ENCODE measurements around the gene PKN1. TPM values are rescaled to one million over a fixed set of nuclear protein-coding genes. Genes with fewer than 3 reads are reported as not detected.
A peak's percentile ranks its signal among the peaks of the same experiment; 100 is the strongest.
"Not testable (repeated sequence)": the region's sequence is repeated elsewhere in the genome, so short reads cannot be mapped to it uniquely, and the experiment has no call there.

Gene PKN1
- total and polyA plus RNA-seq, 7 experiments from 2014 or later, result 47.2 to 211 (median 198) TPM

DNA sequence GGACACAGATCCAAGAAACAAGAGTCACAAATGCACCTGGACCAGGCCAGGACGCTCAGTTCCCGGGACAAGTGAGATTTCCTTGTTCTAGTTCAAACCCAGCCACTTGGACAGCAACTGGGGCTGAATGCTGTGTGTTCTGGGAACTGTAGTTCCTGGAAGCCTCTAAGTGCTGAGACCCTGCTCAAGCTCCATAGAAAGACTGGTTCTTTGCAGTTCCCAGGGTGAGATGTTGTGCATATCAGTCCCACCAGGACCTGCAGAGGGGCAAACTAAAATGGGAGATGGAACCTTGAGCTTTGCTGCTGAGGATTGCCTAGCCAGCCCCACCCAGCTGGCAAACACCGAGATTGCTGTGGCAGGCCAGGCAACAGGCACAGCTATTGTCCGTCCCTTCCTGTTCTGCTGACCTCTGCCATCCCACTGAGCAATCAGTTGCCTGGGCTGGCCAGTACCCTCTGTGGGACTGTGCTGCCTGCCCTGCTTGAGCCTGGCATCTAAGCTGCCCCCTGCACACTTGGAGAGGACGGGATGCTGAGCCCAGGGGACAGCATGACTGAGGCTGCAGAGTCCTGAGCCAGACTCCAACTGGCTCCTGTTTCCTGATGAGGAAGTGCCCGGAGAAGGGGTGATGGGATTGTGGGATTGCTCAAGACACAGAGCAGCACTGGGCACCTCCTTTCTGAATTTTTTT lies 64.3 kb downstream of the PKN1 start:
- DNase-seq (no peak), ATAC-seq (no peak)
- Histone ChIP-seq H3K27me3 (ENCODE audit: control insufficient read depth in 2 of 2, insufficient read depth in 2 of 2, low read length in 2 of 2) (no peaks in the 10 kb centered on the region), H3K36me3 (ENCODE audit: control insufficient read depth in 2 of 3, insufficient read depth in 3 of 3, low read length in 3 of 3) (no peaks in the 10 kb centered on the region), H3K4me3 (ENCODE audit: low read length) (no peak overlapping the region), H3K4me1 (ENCODE audit: control insufficient read depth in 2 of 2, insufficient read depth in 2 of 2, low read length in 2 of 2) (peaks cover 12 to 14% of the 10 kb centered on the region in 2 donors), H3K27ac (ENCODE audit: low read depth, low read length) (no peak overlapping the region), H3K9me3 (ENCODE audit: control insufficient read depth in 2 of 3, low read length in 3 of 3) (no peaks in the 10 kb centered on the region)
- H3K27ac Mint-ChIP-seq, result peak overlapping the region in 6 of 9 donors; percentile 18 to 92 (median 85)
- no peaks in the 10 kb centered on the region for H3K27me3 Mint-ChIP-seq
- POLR2A ChIA-PET, result interaction anchor here (0.6 to 34.0 kb wide), 3 partner anchors 8 to 79 kb away, joined by 3 to 1101 read pairs (median 58); partner anchors contain the start of genes DNAJB1 and TECR
- H3K36me3 Mint-ChIP-seq, result peaks cover 0 to 8% (median 4%) of the 10 kb centered on the region in 5 donors
- CTCF ChIA-PET, result interaction anchor here (0.6 to 3.2 kb wide), 4 partner anchors 10 to 74 kb away, joined by 3 to 16 read pairs (median 4); partner anchors contain the start of gene NDUFB7
- H3K9me3 Mint-ChIP-seq, result no peaks in the 10 kb centered on the region
- peaks cover 5 to 35% (median 31%) of the 10 kb centered on the region in 7 donors for H3K4me1 Mint-ChIP-seq
- intact Hi-C loops (cut with micrococcal nuclease), result no loop called here
- H3K4me3 Mint-ChIP-seq, result peak overlapping the region; percentile 47 to 90 (median 84)

DNA sequence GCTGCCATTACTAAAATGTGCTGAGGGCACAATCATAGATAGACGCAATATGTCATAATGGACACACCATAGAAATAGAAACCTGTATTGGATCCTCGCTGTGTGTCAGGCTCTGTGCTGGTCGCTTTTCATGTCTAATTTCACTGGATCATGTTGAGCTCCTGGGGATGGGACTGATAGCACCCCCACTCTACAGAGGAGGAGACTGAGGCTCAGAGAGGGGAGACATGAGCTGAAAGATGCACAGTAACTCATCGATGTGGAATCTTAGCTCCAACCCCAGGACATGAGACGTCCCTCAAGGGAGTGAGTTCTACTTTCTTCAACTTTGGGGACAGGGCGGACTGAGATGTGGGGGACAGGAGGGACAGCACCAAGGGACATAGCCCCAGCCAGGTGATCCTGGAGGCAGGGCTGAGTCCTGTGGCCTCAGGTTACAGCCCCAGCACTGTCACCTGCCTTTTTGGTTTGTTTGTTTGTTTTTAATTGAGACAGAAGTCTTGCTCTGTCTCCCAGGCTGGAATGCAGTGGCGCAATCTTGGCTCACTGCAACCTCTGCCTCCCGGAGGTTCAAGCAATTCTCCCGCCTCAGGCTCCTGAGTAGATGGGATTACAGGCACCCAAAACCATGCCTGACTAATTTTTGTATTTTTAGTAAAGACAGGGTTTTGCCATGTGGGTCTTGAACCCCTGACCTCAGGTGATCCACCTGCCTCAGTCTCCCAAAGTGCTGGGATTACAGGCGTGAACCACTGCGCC lies 69.4 kb downstream of the PKN1 start:
- intact Hi-C loops (cut with micrococcal nuclease), result no loop called here
- no peaks in the 10 kb centered on the region for H3K36me3 Mint-ChIP-seq
- Histone ChIP-seq H3K27me3 (ENCODE audit: control insufficient read depth in 2 of 2, insufficient read depth in 2 of 2, low read length in 2 of 2) (no peaks in the 10 kb centered on the region), H3K27ac (ENCODE audit: low read depth, low read length) (no peak overlapping the region), H3K4me1 (ENCODE audit: control insufficient read depth in 2 of 2, insufficient read depth in 2 of 2, low read length in 2 of 2) (peaks cover 24 to 29% of the 10 kb centered on the region in 2 donors), H3K4me3 (ENCODE audit: low read length) (no peak overlapping the region), H3K36me3 (ENCODE audit: control insufficient read depth in 2 of 3, insufficient read depth in 3 of 3, low read length in 3 of 3) (no peaks in the 10 kb centered on the region), H3K9me3 (ENCODE audit: control insufficient read depth in 2 of 3, low read length in 3 of 3) (no peaks in the 10 kb centered on the region)
- DNase-seq (no peak), ATAC-seq (no peak)
- peaks cover 30 to 52% (median 45%) of the 10 kb centered on the region in 7 donors for H3K4me1 Mint-ChIP-seq
- CTCF ChIA-PET, result interaction anchor here (0.7 to 1.1 kb wide), 4 partner anchors 17 to 54 kb away, joined by 3 to 4 read pairs (median 3); partner anchors contain the start of gene PTGER1
- H3K9me3 Mint-ChIP-seq, result peaks cover 0 to under 1% (median 0%) of the 10 kb centered on the region in 11 donors
- H3K27me3 Mint-ChIP-seq, result peaks cover 0 to 7% (median 0%) of the 10 kb centered on the region in 5 donors
- H3K27ac Mint-ChIP-seq, result peak overlapping the region in 3 of 9 donors; percentile 69 to 97 (median 92)
- POLR2A ChIA-PET, result interaction anchor here (0.9 to 34.0 kb wide), 2 partner anchors 23 to 29 kb away, joined by 3 to 1101 read pairs; partner anchors contain the start of genes DNAJB1 and TECR
- peak overlapping the region in 1 of 10 donors; percentile 5 for H3K4me3 Mint-ChIP-seq

DNA sequence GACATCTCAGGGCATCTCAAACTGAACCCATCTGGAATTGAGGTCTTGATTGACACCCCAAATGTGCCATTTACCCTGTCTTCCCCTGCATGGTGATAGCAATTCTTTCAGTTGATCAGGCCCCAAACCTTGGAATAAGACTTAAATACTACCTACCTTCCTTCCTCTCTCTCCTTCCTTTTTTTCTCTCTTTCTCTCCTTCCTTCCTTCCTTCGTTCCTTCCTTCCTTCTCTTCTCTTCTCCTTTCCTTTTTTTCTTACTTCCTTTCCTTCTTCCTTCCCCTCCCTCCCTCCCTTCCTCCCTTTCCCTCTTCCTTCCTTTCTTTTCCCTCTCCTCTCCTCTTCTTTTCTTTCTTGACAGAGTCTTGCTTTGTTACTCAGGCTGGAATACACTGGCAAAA lies 70.2 kb downstream of the PKN1 start:
- H3K27me3 ChIP-seq (ENCODE audit: control insufficient read depth in 2 of 2, insufficient read depth in 2 of 2, low read length in 2 of 2), result no peaks in the 10 kb centered on the region
- no peaks in the 10 kb centered on the region for H3K36me3 ChIP-seq (ENCODE audit: control insufficient read depth in 2 of 3, insufficient read depth in 3 of 3, low read length in 3 of 3)
- Mint-ChIP-seq H3K27me3 (peaks cover 0 to 7% (median 0%) of the 10 kb centered on the region in 5 donors), H3K9me3 (peaks cover 0 to 2% (median 0%) of the 10 kb centered on the region in 11 donors), H3K4me1 (peaks cover 32 to 58% (median 53%) of the 10 kb centered on the region in 7 donors), H3K4me3 (no peak overlapping the region), H3K27ac (peak overlapping the region in 8 of 9 donors; percentile 43 to 97 (median 67)), H3K36me3 (no peaks in the 10 kb centered on the region)
- H3K4me3 ChIP-seq (ENCODE audit: low read length), result no peak overlapping the region
- ATAC-seq (no peak), DNase-seq (no peak)
- no peak overlapping the region for H3K27ac ChIP-seq (ENCODE audit: low read depth, low read length)
- peaks cover 29 to 37% of the 10 kb centered on the region in 2 donors for H3K4me1 ChIP-seq (ENCODE audit: control insufficient read depth in 2 of 2, insufficient read depth in 2 of 2, low read length in 2 of 2)
- ChIA-PET CTCF (interaction anchor here (0.7 to 2.1 kb wide), 3 partner anchors 8 to 408 kb away, joined by 3 to 8 read pairs (median 3); no protein-coding TSS in a partner anchor), POLR2A (interaction anchor here (0.8 to 34.0 kb wide), 6 partner anchors 7 to 60 kb away, joined by 3 to 1101 read pairs (median 16); partner anchors contain the start of genes DNAJB1, GIPC1 and TECR)
- intact Hi-C loops (cut with micrococcal nuclease), result no loop called here
- no peaks in the 10 kb centered on the region for H3K9me3 ChIP-seq (ENCODE audit: control insufficient read depth in 2 of 3, low read length in 3 of 3)

- H3K4me1 ChIP-seq (ENCODE audit: control insufficient read depth in 2 of 2, insufficient read depth in 2 of 2, low read length in 2 of 2), result peaks cover 29 to 49% of the 10 kb centered on the region in 2 donors
Measured at GRCh38 chr19:14504575-14504974, 71.5 kb downstream of the PKN1 start.

DNA sequence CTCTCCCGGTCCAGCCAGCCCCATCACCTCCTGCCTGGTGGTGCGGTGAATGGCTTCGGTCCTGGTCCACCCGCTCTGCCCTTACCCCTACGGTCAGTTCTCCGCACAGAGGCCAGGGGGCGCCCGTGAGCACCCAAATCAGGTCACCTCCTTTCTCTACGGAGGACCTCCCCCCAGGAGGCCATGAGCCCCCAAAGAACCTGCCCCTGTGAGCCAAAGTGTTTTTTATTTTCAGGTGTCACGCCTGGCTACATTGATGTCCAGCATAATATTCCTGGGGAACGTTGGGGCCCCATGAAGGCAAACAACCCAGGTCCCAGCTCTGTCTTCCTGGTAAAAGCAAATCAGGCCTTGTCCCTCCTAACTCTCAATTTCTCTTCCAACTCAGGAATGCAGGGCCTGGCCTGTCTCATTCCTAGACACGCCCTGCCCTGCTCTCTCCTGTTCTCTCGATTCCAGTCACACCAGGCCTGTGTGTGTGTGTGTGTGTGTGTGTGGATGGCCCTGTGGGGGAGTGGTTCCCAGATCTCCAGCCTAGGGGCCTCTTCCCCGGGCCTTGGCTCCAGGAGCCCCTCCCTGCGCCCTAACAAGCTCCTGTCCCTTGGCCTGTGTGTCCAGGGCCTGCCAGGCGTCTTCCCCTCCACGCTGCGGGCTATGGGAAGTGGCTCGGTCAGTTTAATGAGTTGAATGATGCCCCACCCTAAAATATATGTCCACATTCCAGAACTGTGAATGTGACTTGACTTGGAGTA lies 72.6 kb downstream of the PKN1 start:
- DNase-seq, result peak; percentile 62 to 79 (median 71)
- peak overlapping the region; percentile 70 for H3K27ac ChIP-seq (ENCODE audit: low read depth, low read length)
- Mint-ChIP-seq H3K4me1 (peaks cover 42 to 77% (median 68%) of the 10 kb centered on the region in 7 donors), H3K27me3 (peaks cover 0 to 7% (median 0%) of the 10 kb centered on the region in 5 donors), H3K9me3 (peaks cover 0 to 3% (median 0%) of the 10 kb centered on the region in 11 donors), H3K36me3 (no peaks in the 10 kb centered on the region), H3K27ac (peak overlapping the region; percentile 96 to 100 (median 97)), H3K4me3 (peak overlapping the region; percentile 13 to 84 (median 65))
- H3K9me3 ChIP-seq (ENCODE audit: control insufficient read depth in 2 of 3, low read length in 3 of 3), result no peaks in the 10 kb centered on the region
- no peaks in the 10 kb centered on the region for H3K36me3 ChIP-seq (ENCODE audit: control insufficient read depth in 2 of 3, insufficient read depth in 3 of 3, low read length in 3 of 3)
- H3K27me3 ChIP-seq (ENCODE audit: control insufficient read depth in 2 of 2, insufficient read depth in 2 of 2, low read length in 2 of 2), result no peaks in the 10 kb centered on the region
- ChIA-PET POLR2A (interaction anchor here (0.6 to 34.0 kb wide), 15 partner anchors 8 to 1860 kb away, joined by 3 to 1101 read pairs (median 4); partner anchors contain the start of genes DNAJB1, GIPC1, NDUFB7 and TECR), CTCF (interaction anchor here (0.6 to 4.6 kb wide), 17 partner anchors 8 to 1761 kb away, joined by 3 to 73 read pairs (median 5); partner anchors contain the start of genes DNAJB1, GIPC1 and NDUFB7)
- intact Hi-C loops (cut with micrococcal nuclease), result loop anchor here (1.0 to 5.0 kb wide), 6 partner anchors 9 to 138 kb away; partner anchors contain the start of genes DDX39A (in 1 of the 2), GIPC1 (in 1 of the 2) and NDUFB7 (in 1 of the 2)
- peaks cover 29 to 50% of the 10 kb centered on the region in 2 donors for H3K4me1 ChIP-seq (ENCODE audit: control insufficient read depth in 2 of 2, insufficient read depth in 2 of 2, low read length in 2 of 2)
- H3K4me3 ChIP-seq (ENCODE audit: low read length), result no peak overlapping the region
- ATAC-seq, result peak; percentile 68

More at GRCh38 chr19:14504575-14504974, 71.5 kb downstream of the PKN1 start:
- intact Hi-C loops (cut with micrococcal nuclease); H3K27me3 Mint-ChIP-seq; H3K4me3 ChIP-seq (ENCODE audit: low read length); H3K36me3 Mint-ChIP-seq; H3K27ac ChIP-seq (ENCODE audit: low read depth, low read length); H3K27me3 ChIP-seq (ENCODE audit: control insufficient read depth in 2 of 2, insufficient read depth in 2 of 2, low read length in 2 of 2); ATAC-seq; H3K36me3 ChIP-seq (ENCODE audit: control insufficient read depth in 2 of 3, insufficient read depth in 3 of 3, low read length in 3 of 3); H3K9me3 ChIP-seq (ENCODE audit: control insufficient read depth in 2 of 3, low read length in 3 of 3); DNase-seq; H3K9me3 Mint-ChIP-seq: not testable (repeated sequence)
- Mint-ChIP-seq H3K27ac (peak overlapping the region in 7 of 9 donors; percentile 48 to 99 (median 92)), H3K4me3 (peak overlapping the region in 2 of 10 donors; percentile 11 to 61), H3K4me1 (peaks cover 36 to 71% (median 61%) of the 10 kb centered on the region in 7 donors)
- ChIA-PET CTCF (interaction anchor here (0.7 to 4.6 kb wide), 9 partner anchors 9 to 1760 kb away, joined by 3 to 73 read pairs (median 5); partner anchors contain the start of genes DNAJB1 and GIPC1), POLR2A (interaction anchor here (0.8 to 34.0 kb wide), 8 partner anchors 8 to 69 kb away, joined by 3 to 1101 read pairs (median 4); partner anchors contain the start of genes DNAJB1, GIPC1 and TECR)
